GM10847 (cell line): Measurements from ENCODE around the gene HMGXB4.

Experiments
- POLR2A ChIP-seq: IDR thresholded peaks from 2 replicates; pipeline ENCODE4 v1.6.1; 2011; ENCODE audit not compliant: insufficient read length; ENCODE audit errors: extremely low read depth

The HMGXB4 gene

DNA sequence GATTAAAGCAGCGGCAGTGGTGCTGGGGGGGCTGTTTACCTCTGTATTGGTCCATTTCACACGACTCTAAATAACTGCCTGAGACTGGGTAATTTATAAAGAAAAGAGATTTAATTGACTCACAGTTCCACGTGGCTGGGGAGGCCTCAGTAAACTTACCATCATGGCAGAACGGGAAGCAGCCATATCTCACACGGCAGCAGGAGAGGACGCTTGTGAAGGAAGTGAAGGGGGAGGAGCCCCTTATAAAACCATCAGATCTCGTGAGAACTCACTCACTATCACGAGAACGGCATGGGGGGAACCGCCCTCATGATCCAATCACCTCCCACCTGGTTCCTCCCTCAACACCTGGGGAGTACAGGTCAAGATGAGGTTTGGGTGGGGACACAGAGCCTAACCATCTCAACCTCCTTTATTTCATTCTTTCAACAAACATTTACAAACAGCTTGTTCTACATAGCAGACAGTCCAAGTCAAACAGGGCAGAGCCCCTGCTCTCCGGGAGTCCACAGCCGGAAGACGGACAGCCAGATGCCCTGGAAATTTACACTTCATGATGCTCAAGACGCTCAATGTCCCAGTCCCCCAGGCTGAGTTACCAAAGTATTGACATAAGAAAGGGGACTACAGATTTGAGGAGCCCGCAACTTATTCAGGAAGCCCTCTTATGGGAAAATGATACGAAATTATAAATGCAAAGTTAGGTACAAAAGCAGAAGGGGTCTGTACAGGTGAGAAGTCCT, 26.3 kb upstream of the HMGXB4 start:
- TF ChIP-seq POLR2A: no peak

DNA sequence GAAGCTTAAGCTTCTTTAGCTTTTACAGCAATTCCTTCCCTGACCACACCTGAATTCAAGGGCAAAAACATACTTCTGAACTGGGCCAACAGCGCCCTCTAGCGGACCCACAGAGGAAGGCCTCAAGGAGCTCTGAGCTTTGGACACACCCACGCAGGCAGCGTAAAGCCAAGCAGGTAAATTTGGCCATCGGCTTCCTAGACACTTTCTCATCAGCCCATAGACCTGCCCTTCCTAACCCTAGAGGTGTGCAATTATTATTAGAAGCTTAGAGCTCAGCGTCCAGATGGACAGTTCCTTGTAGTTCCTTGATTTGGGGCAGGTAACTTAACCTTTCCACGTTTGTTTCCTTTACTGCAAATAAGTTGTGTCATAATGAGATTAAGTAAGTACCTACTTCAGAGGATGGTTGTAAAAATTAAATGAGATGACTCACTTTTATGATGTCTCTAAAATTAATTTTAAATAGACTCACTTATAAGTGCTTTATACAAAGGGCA, 25.7 kb upstream of the HMGXB4 start:
- no peak for TF ChIP-seq POLR2A

DNA sequence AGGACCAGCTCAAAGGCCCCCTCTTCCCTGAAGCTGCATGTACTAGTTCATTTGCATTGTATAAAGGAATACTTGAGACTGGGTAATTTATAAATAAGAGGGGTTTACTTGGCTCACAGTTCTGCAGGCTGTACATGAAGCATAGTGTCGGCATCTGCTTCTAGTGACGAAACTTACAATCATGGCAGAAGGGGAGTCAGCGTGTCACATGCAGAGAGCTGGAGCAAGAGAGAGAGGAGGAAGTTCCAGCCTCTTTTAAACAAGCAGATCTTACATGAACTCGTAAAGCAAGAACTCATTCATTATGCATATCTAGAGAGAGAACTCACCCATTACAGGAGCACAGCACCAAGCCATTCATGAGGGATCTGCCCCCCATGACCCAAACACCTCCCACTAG, 7.1 kb upstream of the HMGXB4 start:
- no peak for TF ChIP-seq POLR2A

- no peak for TF ChIP-seq POLR2A
These were observed 3.3 kb upstream of the HMGXB4 start for GRCh38 chr22:35253946-35254345.

DNA sequence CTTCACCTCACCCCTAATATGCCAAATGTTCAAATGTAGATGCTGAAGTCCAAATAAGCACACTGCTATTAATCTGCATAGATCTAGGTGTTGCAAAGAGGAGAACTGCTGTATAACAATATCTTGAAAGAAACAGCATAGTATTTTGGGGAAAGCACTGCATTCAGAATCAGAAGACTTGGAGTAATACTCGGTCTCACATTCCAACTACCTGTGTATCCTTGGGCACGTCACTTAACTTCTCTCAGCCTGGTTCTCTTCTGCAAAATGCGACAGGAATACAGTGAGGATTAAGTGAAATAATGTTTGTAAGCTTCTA, 332 bp upstream of the HMGXB4 start:
- TF ChIP-seq POLR2A: no peak

DNA sequence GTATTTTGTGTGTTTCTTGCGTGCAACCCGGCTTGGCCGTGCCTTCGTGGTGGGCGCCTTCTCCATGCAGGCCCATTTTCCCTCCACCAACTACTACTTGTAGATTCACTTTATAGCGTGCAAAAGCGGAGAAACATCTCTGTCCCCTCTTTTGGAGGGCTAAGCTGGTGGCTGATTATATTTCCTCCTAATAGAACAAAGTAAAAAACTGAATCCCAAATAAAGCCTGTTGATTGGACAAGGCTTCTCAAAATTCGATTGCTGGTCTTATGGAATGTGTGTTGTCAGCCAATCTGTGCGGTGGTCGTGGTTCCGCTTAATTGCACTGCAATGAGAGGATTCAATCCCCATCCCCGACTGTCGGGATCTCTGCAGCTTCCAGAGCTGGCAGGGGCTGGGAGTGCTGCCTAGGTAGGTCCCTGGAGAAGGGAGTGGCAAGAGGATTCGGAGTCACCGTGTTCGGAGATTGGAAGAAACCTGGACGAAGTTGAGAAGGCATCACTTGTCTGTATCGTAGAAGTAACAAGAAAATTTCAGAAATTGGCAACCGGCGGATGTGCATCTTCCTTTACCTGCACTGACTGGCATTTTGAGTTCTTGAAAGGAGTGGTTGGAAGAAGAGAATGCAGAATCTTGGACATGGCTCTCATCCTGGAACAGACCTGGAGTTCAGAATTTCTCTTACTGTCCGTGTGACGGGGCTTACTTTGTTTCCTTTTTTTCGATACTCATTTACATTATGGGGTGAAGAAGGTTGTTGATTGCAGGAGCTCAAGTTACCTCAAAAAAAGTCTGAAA, 1.1 kb downstream of the HMGXB4 start:
- TF ChIP-seq POLR2A: no peak

- no peak for TF ChIP-seq POLR2A
These were observed 7.7 kb downstream of the HMGXB4 start for GRCh38 chr22:35264986-35265385.

DNA sequence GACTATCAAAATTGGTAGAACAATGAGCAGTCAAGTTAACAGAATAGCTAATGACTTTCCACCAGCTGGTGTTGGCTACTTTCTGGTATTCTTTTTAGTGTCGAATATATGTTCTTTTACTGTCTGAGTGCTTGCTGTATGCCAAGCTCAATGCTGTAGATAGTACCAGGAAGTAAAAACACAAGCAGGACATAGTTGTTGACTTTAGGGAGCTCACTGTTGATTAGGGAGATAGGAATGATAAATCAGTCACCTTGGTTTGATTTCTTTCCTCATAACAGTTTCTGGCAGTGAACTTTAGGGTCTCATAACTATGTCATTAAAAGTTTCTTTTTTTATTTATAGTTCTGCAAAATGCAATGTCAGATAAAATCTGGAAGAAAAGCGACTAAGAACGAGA, 9.0 kb downstream of the HMGXB4 start:
- TF ChIP-seq POLR2A: no peak

DNA sequence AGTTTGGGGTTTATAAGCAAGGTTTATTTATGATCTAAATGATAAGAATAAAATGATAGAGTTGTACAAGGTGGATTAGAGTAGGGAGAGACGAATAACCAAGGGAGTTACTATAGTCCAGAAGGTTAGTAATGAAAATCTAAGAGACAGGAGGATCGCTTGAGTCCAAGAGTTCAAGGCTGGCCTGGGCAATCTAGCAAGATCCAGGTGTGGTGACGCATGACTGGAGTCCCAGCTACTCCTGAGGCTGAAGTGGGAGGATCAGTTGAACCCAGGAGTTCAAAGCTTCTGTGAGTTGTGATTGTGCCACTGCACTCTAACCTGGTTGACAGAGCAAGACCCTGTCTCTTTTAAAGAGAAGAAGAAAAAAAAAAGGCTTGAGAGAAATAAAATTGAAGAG, 12.3 kb downstream of the HMGXB4 start:
- TF ChIP-seq POLR2A: no peak

DNA sequence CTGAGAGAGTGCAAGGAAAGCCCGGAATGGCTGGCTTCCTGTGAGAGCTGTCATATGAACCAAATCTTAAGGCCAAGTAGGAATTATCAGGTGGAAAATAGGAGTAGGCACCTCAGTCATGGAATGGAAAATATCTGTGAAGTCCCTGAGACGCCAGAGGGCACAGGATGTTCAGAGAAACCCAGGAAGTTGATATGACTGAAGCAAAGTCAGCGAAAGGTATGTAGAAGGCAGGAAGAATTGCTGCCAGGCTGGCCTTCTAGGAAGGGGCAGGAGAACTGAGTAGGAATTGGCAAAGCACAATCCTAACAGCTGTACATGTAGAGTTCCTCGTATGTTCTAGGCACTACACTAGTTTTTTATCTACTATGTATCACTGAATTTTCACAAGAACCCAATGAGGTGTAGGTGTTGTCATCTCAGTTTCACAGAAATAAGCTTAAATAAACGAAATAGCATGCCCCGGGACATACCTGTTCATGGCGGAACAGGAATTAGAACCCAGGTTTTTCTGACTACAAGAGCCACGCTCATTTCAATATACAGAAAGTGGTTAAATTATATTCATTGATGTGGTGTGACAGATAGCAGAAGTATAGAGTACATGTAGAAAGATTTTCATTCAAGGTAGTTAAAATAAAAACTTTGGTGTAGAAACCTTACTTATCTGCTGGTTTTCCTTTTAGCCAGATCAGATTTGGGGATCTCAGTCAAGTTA, 17.0 kb downstream of the HMGXB4 start:
- TF ChIP-seq POLR2A: no peak

DNA sequence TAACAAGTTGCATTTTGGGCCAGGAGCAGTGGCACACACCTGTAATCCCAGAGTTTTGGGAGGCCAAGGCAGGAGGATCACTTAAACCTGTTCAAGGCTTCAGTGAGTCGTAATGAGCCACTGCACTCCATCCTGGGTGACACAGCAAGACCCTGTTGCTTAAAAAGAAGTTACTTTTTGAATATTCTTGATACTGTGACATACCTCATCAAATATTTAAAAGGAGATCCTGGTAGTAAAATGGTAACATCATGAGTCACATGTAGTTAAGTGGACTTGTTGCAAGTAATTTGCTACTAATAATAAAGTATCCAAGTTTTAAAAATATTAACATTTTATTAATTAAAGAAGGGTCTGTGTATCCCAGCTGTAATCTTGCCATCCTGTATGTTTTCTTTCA, 18.3 kb downstream of the HMGXB4 start:
- TF ChIP-seq POLR2A: no peak

GRCh38 chr22:35276019-35276418, 18.7 kb downstream of the HMGXB4 start:
- TF ChIP-seq POLR2A: no peak

DNA sequence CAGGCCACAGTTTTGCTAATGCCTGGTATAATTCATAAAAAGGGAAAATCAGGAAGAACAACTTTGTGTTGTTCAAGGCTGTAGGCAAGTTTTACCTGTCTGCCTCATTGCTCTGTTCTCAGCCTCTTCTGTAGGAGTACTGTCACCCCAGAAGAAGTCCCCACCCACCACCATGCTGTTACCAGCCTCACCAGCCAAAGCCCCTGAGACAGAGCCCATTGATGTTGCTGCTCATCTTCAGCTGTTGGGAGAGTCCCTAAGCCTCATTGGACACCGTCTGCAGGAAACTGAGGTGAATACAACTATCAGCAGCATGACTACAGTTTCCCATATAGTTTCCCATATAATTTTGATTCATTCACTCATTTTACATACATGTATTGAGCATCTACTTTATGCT, 30.8 kb downstream of the HMGXB4 start:
- no peak for TF ChIP-seq POLR2A

- no peak for TF ChIP-seq POLR2A
These were observed 35.5 kb downstream of the HMGXB4 start for GRCh38 chr22:35292786-35293185.

DNA sequence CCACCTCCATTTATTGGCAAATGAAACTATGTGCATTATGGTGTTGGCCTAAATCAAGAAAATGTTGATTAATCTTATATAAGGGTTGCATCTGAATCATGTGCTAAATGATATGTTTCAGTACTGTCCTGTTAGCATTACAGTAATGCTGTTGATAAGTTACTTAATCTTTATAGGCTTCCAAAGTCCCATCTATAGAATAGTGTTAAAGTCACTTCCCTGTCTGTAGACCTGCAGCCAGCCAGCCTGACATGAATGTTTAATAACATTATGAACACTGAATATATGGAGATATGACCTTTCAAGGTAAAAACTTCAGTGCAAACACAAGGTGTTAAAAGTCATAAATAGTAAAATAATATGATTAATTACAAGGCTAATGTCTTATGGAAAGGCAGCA, 38.8 kb downstream of the HMGXB4 start:
- no peak for TF ChIP-seq POLR2A

- no peak for TF ChIP-seq POLR2A
These were observed 42.0 kb downstream of the HMGXB4 start for GRCh38 chr22:35299217-35299672.
